ENCODE measurements around the gene ALK. TPM values are rescaled to one million over a fixed set of nuclear protein-coding genes. Genes with fewer than 3 reads are reported as not detected.

The ALK gene
- total RNA-seq, 2 experiments from 2014 or later: not detected

DNA sequence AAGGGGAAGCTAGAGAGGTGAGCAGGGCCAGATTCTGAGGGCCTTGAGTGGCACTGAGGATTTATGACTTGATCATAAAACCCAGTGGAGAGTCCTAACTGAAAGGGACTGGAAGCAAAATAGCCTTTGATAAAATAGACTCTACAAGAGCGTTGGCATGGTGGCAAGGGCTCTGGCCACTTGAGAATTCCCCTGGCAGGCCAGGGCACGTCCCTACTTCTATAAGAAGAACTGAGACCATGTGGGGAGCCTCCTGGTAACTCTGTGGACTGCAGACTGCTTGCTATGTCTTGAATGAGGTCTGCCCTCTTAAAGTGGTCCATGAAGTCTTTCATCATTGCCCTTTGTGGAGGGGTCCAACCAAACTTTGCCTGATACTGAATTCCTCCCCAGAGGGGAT lies 324.8 kb downstream of the ALK start:
- ChIA-PET POLR2A (no interaction called here), CTCF (no interaction called here)

DNA sequence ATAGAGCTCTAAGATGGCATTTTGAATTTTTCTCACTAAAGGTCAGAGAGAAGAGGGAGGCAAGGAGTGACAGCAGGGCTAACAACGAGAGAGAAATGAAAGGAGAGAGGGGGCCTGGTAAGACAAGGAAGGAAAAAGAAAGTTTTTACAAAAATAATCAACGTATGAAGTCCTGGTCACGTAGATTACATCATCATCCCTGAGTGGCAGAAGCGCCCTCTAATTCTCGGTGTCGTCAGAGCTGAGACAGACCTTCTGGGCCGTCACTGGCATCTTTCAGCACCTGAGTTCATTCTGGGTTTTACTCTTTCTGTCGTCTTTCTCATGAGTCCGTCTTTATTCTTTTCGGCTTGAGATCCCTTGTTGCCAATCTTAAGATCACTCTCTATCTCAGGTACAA lies 329.8 kb downstream of the ALK start:
- ChIA-PET CTCF (no interaction called here), POLR2A (no interaction called here)

- CTCF ChIA-PET: no interaction called here
Observed at GRCh38 chr2:29590211-29590610, 331.2 kb downstream of the ALK start.

DNA sequence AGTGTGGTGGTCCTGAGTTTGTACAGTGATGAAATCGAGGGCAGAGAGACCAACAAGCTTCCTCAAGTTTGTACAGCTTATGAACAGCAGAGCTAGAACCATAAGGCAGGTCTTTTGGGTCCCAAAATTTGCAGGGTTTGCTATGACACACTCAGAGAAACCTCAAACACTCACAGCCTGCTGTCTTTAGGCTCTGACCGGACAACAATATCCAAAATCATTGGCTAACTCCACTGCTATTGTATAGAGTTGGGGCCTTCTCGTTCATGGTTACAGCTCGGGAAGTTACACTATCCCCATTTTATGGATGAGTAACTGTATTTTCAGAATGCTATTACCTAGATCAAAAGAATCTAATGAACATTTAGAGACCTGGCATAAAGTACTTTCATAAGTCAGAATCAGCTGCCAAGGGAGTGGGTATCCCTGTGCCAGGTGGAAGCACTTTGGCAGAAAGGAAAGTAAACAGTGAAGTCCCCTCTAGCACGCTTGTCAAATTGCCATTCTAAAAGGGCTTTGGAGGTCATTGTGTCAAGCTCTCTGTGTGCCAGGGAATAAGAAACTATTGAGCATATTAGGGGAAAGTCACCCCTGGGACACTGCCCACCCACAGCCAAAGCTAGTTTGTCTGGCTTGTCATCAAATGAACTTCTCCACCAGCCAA lies 331.8 kb downstream of the ALK start:
- ChIA-PET CTCF (no interaction called here), POLR2A (no interaction called here)

More at GRCh38 chr2:29590211-29590610, 331.2 kb downstream of the ALK start:
- POLR2A ChIA-PET: no interaction called here

GRCh38 chr2:29587402-29588190 lies 333.8 kb downstream of the ALK start:
- ChIA-PET POLR2A (no interaction called here), CTCF (interaction anchor here (0.6 kb wide), 1 partner anchor 540 kb away, joined by 3 read pairs; no protein-coding TSS in a partner anchor)

DNA sequence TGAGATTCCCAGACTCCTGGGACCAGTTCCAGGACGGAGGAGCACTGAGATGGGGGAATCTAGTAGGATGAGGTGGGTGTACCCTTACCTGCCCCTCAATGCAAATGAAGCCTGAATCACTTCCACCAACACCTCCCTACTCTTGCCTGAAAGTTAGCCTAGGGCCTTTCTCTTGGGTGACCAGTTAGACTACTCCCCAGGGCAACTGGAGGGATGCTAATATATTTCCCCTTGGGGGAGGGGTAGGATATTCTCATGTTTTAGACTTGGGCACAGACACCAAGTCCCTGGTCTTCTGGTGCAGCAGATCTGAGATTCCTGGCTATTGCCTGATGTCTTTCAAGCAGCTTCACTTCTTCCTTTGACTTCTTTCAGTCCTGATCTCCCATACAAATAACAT lies 334.5 kb downstream of the ALK start:
- CTCF ChIA-PET: interaction anchor here (0.6 kb wide), 1 partner anchor 539 kb away, joined by 3 read pairs; no protein-coding TSS in a partner anchor
- POLR2A ChIA-PET: no interaction called here

DNA sequence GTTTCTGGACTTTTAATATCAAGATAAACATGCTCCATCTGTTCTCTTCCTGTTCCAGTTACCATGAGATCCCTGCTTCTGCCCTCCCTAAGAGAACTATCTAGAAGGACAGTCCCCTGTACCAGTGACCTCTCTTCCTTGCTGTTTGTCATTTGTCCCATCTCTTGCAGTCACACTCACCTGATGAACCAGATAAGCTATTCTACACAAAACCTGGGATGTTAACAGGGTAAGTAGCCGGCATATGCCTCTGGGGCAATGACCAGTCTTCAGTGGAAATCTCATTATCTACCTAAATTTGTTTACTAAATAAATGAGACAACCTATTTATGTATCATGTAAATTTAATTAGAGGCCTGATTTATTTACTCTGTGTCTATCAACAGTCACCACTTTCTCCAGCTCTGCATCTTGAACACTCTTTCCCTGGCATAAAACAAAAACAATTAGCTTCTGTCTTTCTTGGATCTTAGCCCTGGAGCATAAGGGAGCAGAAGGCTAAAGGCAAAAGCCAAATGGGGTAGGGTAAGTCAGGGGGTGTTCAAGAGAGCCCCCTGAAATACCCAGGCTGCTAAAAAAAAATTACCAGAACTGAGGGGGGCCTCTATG lies 337.7 kb downstream of the ALK start:
- POLR2A ChIA-PET: no interaction called here
- CTCF ChIA-PET: no interaction called here

DNA sequence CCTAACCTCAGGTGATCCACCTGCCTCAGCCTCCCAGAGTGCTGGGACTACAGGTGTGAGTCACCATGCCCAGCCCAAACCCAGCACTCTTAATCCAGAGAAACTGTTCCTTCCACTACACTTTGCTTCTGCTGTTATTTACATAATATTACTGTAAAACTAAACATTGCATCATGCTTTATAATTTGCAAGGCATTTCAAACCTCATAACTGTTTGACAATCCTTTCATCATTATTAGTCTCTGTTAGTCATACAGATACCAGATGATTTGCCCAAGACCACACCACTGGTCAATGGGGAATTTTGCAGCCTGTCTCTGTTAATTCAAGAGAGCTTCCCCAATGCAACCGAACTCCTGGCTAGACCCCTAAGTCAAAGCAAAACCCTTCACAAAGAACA lies 338.3 kb downstream of the ALK start:
- CTCF ChIA-PET: no interaction called here
- POLR2A ChIA-PET: no interaction called here

GRCh38 chr2:29582062-29582461 lies 339.3 kb downstream of the ALK start:
- POLR2A ChIA-PET: no interaction called here
- CTCF ChIA-PET: no interaction called here

GRCh38 chr2:29580223-29580622 lies 341.2 kb downstream of the ALK start:
- POLR2A ChIA-PET: no interaction called here

DNA sequence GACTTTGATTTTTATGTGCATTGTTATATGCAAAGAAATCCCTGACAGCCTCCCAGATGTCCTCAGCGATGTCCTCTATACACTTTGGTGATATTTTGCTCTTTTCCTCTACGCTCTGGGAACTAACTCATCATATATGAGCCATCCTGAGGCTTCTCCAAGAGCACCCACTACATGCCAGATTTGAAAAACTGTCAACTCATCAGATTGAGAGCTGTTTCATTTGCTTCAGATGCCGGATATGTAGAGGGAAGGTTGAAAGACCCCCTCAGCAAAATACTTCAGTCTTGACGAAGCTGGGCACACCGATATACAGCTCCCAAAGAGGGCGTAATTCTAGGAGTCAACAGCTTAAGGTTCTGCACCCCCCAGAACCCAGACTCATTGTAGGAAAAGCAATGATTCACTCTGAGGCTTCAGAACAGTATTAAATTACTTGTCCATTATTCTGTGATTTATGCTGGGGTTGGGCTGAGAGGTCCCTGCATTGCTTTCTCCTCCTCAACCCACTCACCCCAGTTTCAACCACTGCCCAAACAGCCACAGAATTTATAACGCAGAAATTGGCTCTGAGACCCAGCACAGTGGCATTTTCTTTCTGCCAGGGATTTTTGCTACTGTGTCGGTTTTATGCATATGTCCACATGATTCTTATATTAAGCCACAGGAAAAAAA lies 341.8 kb downstream of the ALK start:
- POLR2A ChIA-PET: no interaction called here
- CTCF ChIA-PET: no interaction called here

More at GRCh38 chr2:29580223-29580622, 341.2 kb downstream of the ALK start:
- CTCF ChIA-PET: no interaction called here

DNA sequence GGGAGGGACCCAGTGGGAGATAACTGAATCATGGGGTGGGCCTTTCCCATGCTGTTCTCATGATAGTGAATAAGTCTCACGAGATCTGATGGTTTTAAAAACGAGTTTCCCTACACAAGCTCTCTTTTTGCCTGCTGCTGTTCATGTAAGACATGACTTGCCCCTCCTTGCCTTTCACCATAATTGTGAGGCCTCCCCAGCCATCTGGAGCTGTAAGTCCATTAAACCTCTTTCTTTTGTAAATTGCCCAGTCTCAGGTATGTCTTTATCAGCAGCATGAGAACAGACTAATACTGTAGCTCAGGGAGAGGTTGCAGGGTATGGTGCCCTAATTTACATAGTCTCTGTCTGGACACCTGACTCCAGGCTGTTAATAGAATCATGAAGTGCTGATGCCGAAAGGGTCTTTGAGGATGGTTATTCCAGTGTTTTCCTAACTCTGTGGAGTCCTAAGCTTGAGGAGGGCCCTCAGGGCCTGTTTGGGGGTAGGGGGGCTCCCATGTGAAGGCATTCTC lies 343.2 kb downstream of the ALK start:
- POLR2A ChIA-PET: no interaction called here
- CTCF ChIA-PET: no interaction called here

GRCh38 chr2:29576231-29576630 lies 345.2 kb downstream of the ALK start:
- ChIA-PET POLR2A (no interaction called here), CTCF (no interaction called here)

DNA sequence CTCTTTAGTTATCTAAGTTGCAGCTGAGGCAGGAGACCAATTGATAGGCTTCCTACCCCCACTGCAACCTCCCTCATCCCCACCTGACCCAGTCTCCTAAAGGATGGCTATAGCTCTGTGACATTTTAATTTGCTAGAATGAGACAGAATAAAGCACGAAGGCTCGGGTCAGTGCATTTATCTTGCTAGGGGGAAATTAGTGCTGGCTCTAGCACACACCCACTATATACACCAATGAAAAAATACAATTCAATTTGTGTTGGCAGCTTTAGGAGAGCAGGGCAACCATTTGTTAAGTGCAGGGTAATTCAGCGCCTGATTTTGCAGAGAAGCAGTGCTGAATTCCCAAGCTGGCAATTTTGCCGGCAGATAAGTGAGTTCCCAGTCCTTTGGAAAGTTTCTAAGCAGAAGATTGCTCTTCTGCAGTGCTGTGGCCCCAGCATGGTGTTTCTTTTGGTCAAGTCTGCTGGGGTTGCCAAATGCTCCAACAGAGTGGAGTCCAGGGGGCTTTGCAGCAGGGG lies 346.0 kb downstream of the ALK start:
- ChIA-PET CTCF (no interaction called here), POLR2A (no interaction called here)

DNA sequence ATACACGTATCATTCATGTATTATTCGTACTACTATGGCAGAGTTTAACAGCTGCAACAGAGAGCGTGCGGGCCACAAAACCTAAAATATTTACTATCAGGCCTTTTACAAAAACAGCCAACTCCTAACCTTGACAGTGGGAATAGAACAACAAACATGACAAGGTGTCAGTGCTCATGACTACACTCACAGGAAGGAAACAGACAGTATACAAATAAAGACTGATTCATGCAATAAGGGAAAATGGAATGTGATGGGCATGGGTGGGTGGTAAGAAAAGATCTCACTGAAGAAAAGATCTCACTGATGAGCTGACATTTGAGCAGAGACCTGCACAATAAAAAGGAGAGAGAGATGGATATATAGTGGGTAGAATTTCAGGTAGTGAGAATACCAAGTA lies 347.8 kb downstream of the ALK start:
- CTCF ChIA-PET: interaction anchor here (0.6 to 1.3 kb wide), 2 partner anchors 27 to 1229 kb away, joined by 3 to 4 read pairs; no protein-coding TSS in a partner anchor
- POLR2A ChIA-PET: no interaction called here

DNA sequence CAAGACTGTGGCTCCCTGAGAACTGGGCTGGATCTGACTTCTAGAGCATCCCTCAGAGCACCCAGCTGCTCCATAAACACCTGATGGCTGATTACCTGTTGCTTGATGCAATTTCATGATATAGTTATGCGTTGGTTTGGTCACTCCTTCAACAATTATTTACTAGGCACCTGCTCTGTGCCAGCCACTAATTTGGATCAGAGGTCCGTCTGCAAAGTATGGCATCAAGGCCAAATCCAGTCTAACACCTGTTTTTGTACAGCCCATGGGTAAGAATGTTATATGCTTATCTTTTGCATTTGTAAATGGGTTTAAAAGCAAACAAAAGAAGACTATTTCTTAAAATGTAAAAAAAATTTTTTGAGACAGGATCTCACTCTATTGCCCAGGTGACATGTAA lies 348.2 kb downstream of the ALK start:
- ChIA-PET CTCF (interaction anchor here (0.6 kb wide), 1 partner anchor 1229 kb away, joined by 4 read pairs; no protein-coding TSS in a partner anchor), POLR2A (no interaction called here)

DNA sequence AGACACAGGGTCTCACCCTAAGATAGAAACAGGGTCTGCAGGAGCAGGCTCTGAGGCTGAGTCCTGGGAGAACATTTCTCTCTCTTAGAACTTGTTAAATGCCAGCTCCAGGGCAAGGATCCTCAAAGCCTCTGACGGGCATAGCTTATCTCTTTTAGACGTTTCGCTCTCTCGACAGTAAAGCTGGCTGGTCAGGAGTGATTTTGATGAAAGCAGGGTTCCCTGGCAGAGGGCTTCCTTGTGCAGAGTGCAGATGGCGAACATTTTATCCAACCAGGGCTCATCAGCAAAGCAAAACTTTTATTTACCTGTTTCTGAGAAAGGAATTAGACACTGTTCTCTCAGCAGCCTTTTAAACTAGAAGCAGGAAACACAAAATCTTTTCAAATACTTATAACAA lies 350.8 kb downstream of the ALK start:
- ChIA-PET CTCF (no interaction called here), POLR2A (no interaction called here)

DNA sequence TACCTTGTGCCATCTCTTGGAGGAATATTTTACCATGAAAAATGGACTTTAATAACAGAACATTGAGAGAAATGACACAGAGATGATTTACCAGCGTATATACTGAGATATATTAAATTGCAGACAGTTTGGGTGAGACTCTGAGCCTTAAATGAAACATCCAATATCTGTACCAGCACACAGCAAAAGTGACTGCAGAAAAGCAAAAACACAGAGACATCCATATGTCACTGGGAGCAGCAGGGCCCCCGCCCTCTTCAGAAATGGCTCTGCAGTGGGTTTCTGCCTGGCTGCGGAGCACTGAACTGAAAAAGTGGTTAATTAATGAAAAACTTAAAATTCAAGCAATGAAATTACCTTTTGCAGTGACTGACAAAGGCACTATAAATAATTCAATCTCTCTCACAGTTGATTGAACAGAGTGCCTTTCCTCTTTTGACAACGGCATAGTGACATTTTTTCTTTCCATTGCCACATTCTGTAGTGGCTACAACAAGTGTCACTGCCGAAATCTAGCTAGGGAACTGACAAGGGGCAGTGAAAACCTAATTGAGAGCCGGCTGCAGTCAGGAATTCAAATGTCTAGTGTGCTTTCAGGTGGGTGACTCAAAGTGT lies 353.4 kb downstream of the ALK start:
- ChIA-PET POLR2A (no interaction called here), CTCF (no interaction called here)

- ChIA-PET POLR2A (no interaction called here), CTCF (no interaction called here)
Observed at GRCh38 chr2:29563697-29564096, 357.7 kb downstream of the ALK start.

DNA sequence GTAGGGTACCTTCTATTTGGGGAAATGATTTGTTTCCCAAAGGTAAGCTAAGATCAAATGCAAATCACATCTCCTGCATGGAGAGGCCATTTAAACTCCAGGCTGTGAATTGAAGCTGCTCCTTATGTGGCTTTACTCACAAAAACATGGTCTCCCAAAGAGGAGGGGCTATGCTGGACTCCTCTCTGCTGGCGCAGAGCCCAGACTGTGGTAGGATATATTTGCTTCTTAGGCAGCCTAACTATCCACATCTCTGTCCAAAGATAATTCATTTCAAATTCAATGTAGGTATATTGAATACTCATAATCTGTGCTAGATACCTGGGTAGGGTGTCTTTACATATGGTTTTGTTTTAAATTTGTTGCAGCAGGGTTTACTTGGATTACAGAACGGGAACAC lies 358.5 kb downstream of the ALK start:
- ChIA-PET CTCF (no interaction called here), POLR2A (no interaction called here)

Data from activated CD8-positive, alpha-beta memory T cell treated with anti-CD3 and anti-CD28 coated beads for 36 hours (primary cell).